ENCODE measurements around the gene PTTG2. TPM values are rescaled to one million over a fixed set of nuclear protein-coding genes. Genes with fewer than 3 reads are reported as not detected.

PTTG2 gene
- total and polyA plus RNA-seq, 2 experiments from 2014 or later = not detected

GRCh38 chr4:37964734-37965457, 4.7 kb downstream of the PTTG2 start:
- H3K27ac ChIP-seq = no peak overlapping the region
- no peak overlapping the region for H3K4me3 ChIP-seq
- no peaks in the 10 kb centered on the region for H3K9me2 ChIP-seq (replicated peaks; ENCODE audit: insufficient read depth)
- H3K4me1 ChIP-seq (ENCODE audit: insufficient read depth) = peaks cover 15% of the 10 kb centered on the region
- 96% methylated on average over 4 of the region's 4 CpGs for WGBS (ENCODE audit: low lambda C conversion rate, missing lambda C conversion rate)
- no peak overlapping the region for H3K4me2 ChIP-seq
- H3K36me3 ChIP-seq (replicated peaks; ENCODE audit: insufficient read depth, low read depth) = no peaks in the 10 kb centered on the region
- no peak overlapping the region for H2AFZ ChIP-seq
- no peak for DNase-seq (ENCODE audit: low spot score)
- H3K9me3 ChIP-seq (ENCODE audit: low read depth) = no peaks in the 10 kb centered on the region
- no peaks in the 10 kb centered on the region for H4K20me1 ChIP-seq (ENCODE audit: insufficient read depth, poor library complexity, severe bottlenecking)
- H3K79me2 ChIP-seq = no peaks in the 10 kb centered on the region
- no peaks in the 10 kb centered on the region for H3K27me3 ChIP-seq
- no peak for TF ChIP-seq EZH2phosphoT487 (IDR thresholded peaks at IDR 0.05; ENCODE audit: low read depth, severe bottlenecking, unreplicated experiment)
- TF ChIP-seq, protein P1, sequence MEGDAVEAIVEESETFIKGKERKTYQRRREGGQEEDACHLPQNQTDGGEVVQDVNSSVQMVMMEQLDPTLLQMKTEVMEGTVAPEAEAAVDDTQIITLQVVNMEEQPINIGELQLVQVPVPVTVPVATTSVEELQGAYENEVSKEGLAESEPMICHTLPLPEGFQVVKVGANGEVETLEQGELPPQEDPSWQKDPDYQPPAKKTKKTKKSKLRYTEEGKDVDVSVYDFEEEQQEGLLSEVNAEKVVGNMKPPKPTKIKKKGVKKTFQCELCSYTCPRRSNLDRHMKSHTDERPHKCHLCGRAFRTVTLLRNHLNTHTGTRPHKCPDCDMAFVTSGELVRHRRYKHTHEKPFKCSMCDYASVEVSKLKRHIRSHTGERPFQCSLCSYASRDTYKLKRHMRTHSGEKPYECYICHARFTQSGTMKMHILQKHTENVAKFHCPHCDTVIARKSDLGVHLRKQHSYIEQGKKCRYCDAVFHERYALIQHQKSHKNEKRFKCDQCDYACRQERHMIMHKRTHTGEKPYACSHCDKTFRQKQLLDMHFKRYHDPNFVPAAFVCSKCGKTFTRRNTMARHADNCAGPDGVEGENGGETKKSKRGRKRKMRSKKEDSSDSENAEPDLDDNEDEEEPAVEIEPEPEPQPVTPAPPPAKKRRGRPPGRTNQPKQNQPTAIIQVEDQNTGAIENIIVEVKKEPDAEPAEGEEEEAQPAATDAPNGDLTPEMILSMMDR (IDR thresholded peaks at IDR 0.05; ENCODE audit: poor library complexity) = no peak
- no peak for TF ChIP-seq EZH2 (IDR thresholded peaks at IDR 0.05; ENCODE audit: borderline replicate concordance)

DNA sequence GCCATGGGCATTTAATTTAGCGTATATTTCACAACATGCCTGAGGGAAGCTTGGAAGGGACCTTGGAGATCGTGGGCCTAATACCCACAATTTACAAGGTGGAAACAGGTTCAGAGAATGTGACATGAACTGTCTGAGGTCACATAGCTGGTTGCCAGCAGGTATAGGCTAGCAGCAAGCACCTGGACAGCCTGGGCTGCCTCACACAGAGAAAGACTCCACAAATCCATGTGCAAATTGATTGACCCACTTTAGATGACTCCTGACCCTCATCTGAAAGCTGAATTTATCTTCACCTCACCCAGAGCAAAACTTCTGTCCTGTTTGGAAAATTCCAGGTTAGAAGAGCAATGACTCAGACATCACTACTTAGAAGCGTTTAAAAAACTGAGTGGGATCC, 5.8 kb downstream of the PTTG2 start:
- Histone ChIP-seq H3K79me2 (no peaks in the 10 kb centered on the region), H3K36me3 (replicated peaks; ENCODE audit: insufficient read depth, low read depth) (no peaks in the 10 kb centered on the region), H3K9me3 (ENCODE audit: low read depth) (no peaks in the 10 kb centered on the region), H3K4me2 (no peak overlapping the region), H3K27me3 (no peaks in the 10 kb centered on the region), H2AFZ (no peak overlapping the region), H3K27ac (no peak overlapping the region), H3K4me1 (ENCODE audit: insufficient read depth) (peaks cover 15% of the 10 kb centered on the region), H3K9me2 (replicated peaks; ENCODE audit: insufficient read depth) (no peaks in the 10 kb centered on the region), H3K4me3 (no peak overlapping the region), H4K20me1 (ENCODE audit: insufficient read depth, poor library complexity, severe bottlenecking) (no peaks in the 10 kb centered on the region)
- WGBS (ENCODE audit: low lambda C conversion rate, missing lambda C conversion rate) = 84% methylated on average over 3 of the region's 3 CpGs
- no peak for DNase-seq (ENCODE audit: low spot score)
- TF ChIP-seq EZH2 (IDR thresholded peaks at IDR 0.05; ENCODE audit: borderline replicate concordance) (no peak), EZH2phosphoT487 (IDR thresholded peaks at IDR 0.05; ENCODE audit: low read depth, severe bottlenecking, unreplicated experiment) (no peak)
- TF ChIP-seq, protein P1 (IDR thresholded peaks at IDR 0.05; ENCODE audit: poor library complexity) = no peak

- Histone ChIP-seq H3K9me3 (ENCODE audit: low read depth) (no peaks in the 10 kb centered on the region), H3K36me3 (replicated peaks; ENCODE audit: insufficient read depth, low read depth) (no peaks in the 10 kb centered on the region), H4K20me1 (ENCODE audit: insufficient read depth, poor library complexity, severe bottlenecking) (no peaks in the 10 kb centered on the region), H2AFZ (no peak overlapping the region), H3K4me3 (no peak overlapping the region), H3K4me1 (ENCODE audit: insufficient read depth) (peaks cover 15% of the 10 kb centered on the region), H3K27ac (peak overlapping the region; percentile 44), H3K4me2 (peak overlapping the region; percentile 48), H3K27me3 (no peaks in the 10 kb centered on the region), H3K9me2 (replicated peaks; ENCODE audit: insufficient read depth) (no peaks in the 10 kb centered on the region), H3K79me2 (no peaks in the 10 kb centered on the region)
- no peak for TF ChIP-seq EZH2 (IDR thresholded peaks at IDR 0.05; ENCODE audit: borderline replicate concordance)
- TF ChIP-seq, protein P1 (IDR thresholded peaks at IDR 0.05; ENCODE audit: poor library complexity) = no peak
- no peak for TF ChIP-seq EZH2phosphoT487 (IDR thresholded peaks at IDR 0.05; ENCODE audit: low read depth, severe bottlenecking, unreplicated experiment)
- 28% methylated on average over 5 of the region's 5 CpGs for WGBS (ENCODE audit: low lambda C conversion rate, missing lambda C conversion rate)
- peak; percentile 37 for DNase-seq (ENCODE audit: low spot score)
Measured at GRCh38 chr4:37967736-37968135, 7.5 kb downstream of the PTTG2 start.
